SU-DHL-6 (cell line): ENCODE measurements around the gene USP7.

Source experiments
- H2AFZ ChIP-seq: fragments of 200-600 bp; sonication (generic); 2 replicates; pipeline ENCODE4 v1.6.1; 2014; ENCODE audit warnings: low read depth, mild to moderate bottlenecking, moderate library complexity, mixed read lengths, antibody characterized with exemption, low read length; ENCODE audit not compliant: severe bottlenecking
- H3F3A ChIP-seq: fragments of 200-600 bp; shearing (Covaris generic); 2 replicates; pipeline ENCODE4 v1.6.0; 2016; ENCODE audit warnings: antibody characterized with exemption, mild to moderate bottlenecking; ENCODE audit not compliant: insufficient read depth
- H3K27ac ChIP-seq: fragments of 200-600 bp; sonication (generic); 2 replicates; pipeline ENCODE4 v1.5.1; 2016; ENCODE audit warnings: low read depth, mild to moderate bottlenecking, low read length, moderate library complexity, mixed read lengths
- H3K27me3 ChIP-seq: fragments of 200-600 bp; sonication (generic), shearing (Covaris generic); 2 replicates; pipeline ENCODE4 v1.6.0; 2014; ENCODE audit warnings: mild to moderate bottlenecking, low read length
- H3K36me3 ChIP-seq: fragments of 200-600 bp; sonication (generic); 2 replicates; pipeline ENCODE4 v1.6.1; 2014; ENCODE audit warnings: mild to moderate bottlenecking, low read length, mixed read lengths
- H3K4me2 ChIP-seq: fragments of 300-600, 200-600 bp; shearing (Covaris generic), sonication (generic); 2 replicates; pipeline ENCODE4 v1.6.0; 2014; ENCODE audit warnings: low read length, low read depth, mild to moderate bottlenecking; ENCODE audit not compliant: poor library complexity, severe bottlenecking
- H3K4me3 ChIP-seq: fragments of 200-600 bp; sonication (generic); 2 replicates; pipeline ENCODE4 v1.5.1; 2014; ENCODE audit warnings: antibody characterized with exemption, low read length, mild to moderate bottlenecking, mixed read lengths; ENCODE audit not compliant: insufficient read depth, poor library complexity, severe bottlenecking
- H3K79me2 ChIP-seq: fragments of 200-600 bp; sonication (generic); 2 replicates; pipeline ENCODE4 v1.6.1; 2014; ENCODE audit warnings: mild to moderate bottlenecking, low read length, moderate library complexity; ENCODE audit not compliant: insufficient read depth
- H3K9ac ChIP-seq: fragments of 200-600 bp; sonication (generic); 2 replicates; pipeline ENCODE4 v1.7.0; 2014; ENCODE audit warnings: mild to moderate bottlenecking, low read length
- H3K9me2 ChIP-seq: fragments of 200-600 bp; sonication (generic); replicated peaks from 2 replicates; pipeline ENCODE4 v1.6.1; 2014; ENCODE audit warnings: low read length; ENCODE audit not compliant: insufficient read depth
- H3K9me3 ChIP-seq: fragments of 200-600 bp; sonication (generic); 2 replicates; pipeline ENCODE4 v1.6.1; 2014; ENCODE audit warnings: low read length, mixed read lengths; ENCODE audit not compliant: insufficient read depth
- H4K20me1 ChIP-seq: fragments of 200-600 bp; sonication (generic); 2 replicates; pipeline ENCODE4 v1.6.1; 2014; ENCODE audit warnings: low read depth, mild to moderate bottlenecking, antibody characterized with exemption, low read length, moderate library complexity, mixed read lengths
- CTCF ChIP-seq: fragments of 200-600 bp; sonication (generic); IDR thresholded peaks from one replicate; pipeline ENCODE4 v1.5.1; 2017; ENCODE audit warnings: antibody characterized with exemption, mild to moderate bottlenecking, low read length, moderate library complexity; ENCODE audit not compliant: insufficient read depth, poor library complexity, severe bottlenecking
- EZH2phosphoT487 ChIP-seq: fragments of 200-600 bp; sonication (generic), shearing (Covaris generic); conservative IDR thresholded peaks from 2 replicates; pipeline ENCODE4 v1.6.1; 2018; ENCODE audit warnings: mild to moderate bottlenecking, antibody characterized with exemption, low read length, moderate library complexity, mixed read lengths

USP7 gene

GRCh38 chr16:9004183-9004582, 40.5 kb upstream of the USP7 start:
- no peaks in the 10 kb centered on the region for H4K20me1 ChIP-seq
- TF ChIP-seq CTCF (no peak), EZH2phosphoT487 (no peak)
- H3K27me3 ChIP-seq, result no peaks in the 10 kb centered on the region
- no peaks in the 10 kb centered on the region for H3K9me3 ChIP-seq
- no peaks in the 10 kb centered on the region for H3K9me2 ChIP-seq
- H3K9ac ChIP-seq, result no peak overlapping the region
- no peaks in the 10 kb centered on the region for H3K36me3 ChIP-seq
- H3K4me3 ChIP-seq, result no peak overlapping the region
- H3K4me2 ChIP-seq, result no peak overlapping the region
- H3K79me2 ChIP-seq, result no peaks in the 10 kb centered on the region
- no peak overlapping the region for H3K27ac ChIP-seq
- no peak overlapping the region for H2AFZ ChIP-seq
- no peaks in the 10 kb centered on the region for H3F3A ChIP-seq

- no peaks in the 10 kb centered on the region for H3K9me2 ChIP-seq
- TF ChIP-seq CTCF (no peak), EZH2phosphoT487 (no peak)
- H2AFZ ChIP-seq, result no peak overlapping the region
- H3K79me2 ChIP-seq, result no peaks in the 10 kb centered on the region
- H3K9ac ChIP-seq, result no peak overlapping the region
- H3K9me3 ChIP-seq, result no peaks in the 10 kb centered on the region
- H3K27me3 ChIP-seq, result no peaks in the 10 kb centered on the region
- H4K20me1 ChIP-seq, result no peaks in the 10 kb centered on the region
- no peaks in the 10 kb centered on the region for H3F3A ChIP-seq
- no peak overlapping the region for H3K4me2 ChIP-seq
- H3K36me3 ChIP-seq, result no peaks in the 10 kb centered on the region
- H3K4me3 ChIP-seq, result no peak overlapping the region
- H3K27ac ChIP-seq, result no peak overlapping the region
These were observed 40.1 kb upstream of the USP7 start for GRCh38 chr16:9003763-9004162.

GRCh38 chr16:9003322-9003721, 39.6 kb upstream of the USP7 start:
- Histone ChIP-seq H3K4me3 (no peak overlapping the region), H3K4me2 (no peak overlapping the region), H3K27me3 (no peaks in the 10 kb centered on the region), H3K9ac (no peak overlapping the region), H3K36me3 (no peaks in the 10 kb centered on the region), H4K20me1 (no peaks in the 10 kb centered on the region), H3K79me2 (no peaks in the 10 kb centered on the region), H3F3A (no peaks in the 10 kb centered on the region), H3K9me2 (no peaks in the 10 kb centered on the region), H3K27ac (no peak overlapping the region), H2AFZ (no peak overlapping the region), H3K9me3 (no peaks in the 10 kb centered on the region)
- TF ChIP-seq EZH2phosphoT487 (no peak), CTCF (no peak)

GRCh38 chr16:9002042-9002441, 38.3 kb upstream of the USP7 start:
- Histone ChIP-seq H4K20me1 (no peaks in the 10 kb centered on the region), H3K9me2 (no peaks in the 10 kb centered on the region), H3F3A (no peaks in the 10 kb centered on the region), H3K79me2 (no peaks in the 10 kb centered on the region), H2AFZ (no peak overlapping the region), H3K27me3 (no peaks in the 10 kb centered on the region), H3K4me3 (no peak overlapping the region), H3K9me3 (no peaks in the 10 kb centered on the region), H3K36me3 (no peaks in the 10 kb centered on the region), H3K9ac (no peak overlapping the region), H3K4me2 (no peak overlapping the region), H3K27ac (no peak overlapping the region)
- TF ChIP-seq CTCF, result no peak
